Fibroblast of the conjunctiva (primary cell): ENCODE measurements around the gene RIPOR2.
"Not testable (repeated sequence)": the region's sequence is repeated elsewhere in the genome, so short reads cannot be mapped to it uniquely, and the experiment has no call there.

Experiments
- DNase-seq: peaks from one replicate; pipeline ENCODE4 v3.0.0-alpha.2; 2010; ENCODE audit warnings: low read depth

RIPOR2 gene

DNA sequence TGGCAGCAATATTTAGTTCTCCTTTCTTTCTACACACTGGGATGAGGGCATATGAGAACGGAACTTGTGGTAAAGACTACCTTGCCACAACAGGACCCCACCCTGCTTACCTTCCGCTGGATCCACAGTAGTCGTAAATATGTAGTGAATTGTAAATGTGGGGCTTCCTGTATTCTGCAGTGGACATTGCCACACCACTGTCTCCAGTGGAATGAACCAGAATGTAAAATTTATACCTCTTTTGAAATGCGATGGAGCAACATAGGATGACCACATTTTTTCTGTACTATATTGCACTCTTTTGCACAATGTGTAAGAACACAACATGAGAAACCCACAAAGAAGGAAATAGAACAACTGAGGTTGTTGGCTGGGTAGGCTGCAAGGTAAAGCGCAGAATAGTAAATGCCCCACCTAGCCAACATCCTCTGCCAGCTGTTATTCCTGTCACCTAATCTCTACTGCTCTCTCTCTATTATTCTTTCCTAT, 16.1 kb upstream of the RIPOR2 start:
- no peak for DNase-seq

DNA sequence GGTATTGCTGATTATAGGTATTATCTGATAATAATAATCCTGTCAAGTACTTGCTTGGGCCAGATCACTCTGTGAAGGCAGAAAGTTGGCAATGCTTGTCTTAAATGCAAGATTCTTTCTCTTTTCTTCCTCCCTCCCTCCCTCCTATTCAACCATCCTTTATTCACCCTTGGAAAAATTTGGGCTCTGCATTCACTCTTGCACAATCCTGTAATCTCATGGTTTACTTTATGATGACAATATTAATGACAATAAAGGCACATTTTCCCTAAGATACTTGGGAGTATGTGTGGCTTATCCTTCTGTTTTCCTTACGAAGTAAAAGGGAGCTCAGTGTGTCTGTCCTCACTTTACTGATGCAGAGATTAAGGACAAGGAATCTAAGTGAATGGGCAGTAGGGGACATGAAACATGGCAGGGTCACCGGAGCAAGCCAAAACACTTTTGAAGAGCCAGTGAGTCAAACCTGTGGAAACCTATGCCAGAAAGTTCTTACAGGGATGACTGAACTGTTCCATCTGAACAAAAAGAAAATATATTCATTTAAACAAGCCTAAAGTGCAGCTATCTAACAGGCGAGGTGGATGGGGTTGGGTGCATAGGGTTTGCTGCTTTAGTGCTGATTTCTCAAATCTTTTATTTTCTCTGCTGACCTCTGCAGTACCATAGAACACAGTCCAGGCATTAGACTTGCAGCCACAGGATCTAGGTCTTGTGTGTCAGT, 14.6 kb upstream of the RIPOR2 start:
- DNase-seq, result no peak

DNA sequence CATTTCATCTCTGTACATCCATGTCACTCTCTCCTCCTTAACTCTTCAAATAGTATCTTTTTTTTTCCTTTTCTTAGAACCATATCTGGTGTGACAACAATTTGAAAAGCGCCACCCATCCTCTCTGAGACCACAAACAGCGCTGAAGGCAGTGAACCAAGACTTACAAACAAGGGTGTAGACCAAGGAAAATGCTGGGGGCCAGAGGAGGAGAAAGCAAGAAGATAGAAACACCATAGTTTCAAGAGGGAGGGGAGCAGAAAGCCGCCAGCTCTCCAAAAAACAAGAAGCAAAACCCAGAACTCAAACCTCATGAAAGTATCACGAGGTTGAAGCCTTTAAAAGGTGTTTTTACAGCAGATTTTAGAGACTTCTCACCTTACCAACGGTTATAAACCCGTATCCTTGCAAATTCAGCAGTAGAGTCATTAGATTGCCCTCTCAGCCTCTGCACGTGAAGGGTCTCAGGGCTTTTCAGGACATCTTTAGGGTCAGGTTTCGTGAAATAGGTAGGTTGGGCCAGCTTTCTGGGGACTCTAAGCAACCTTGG, 13.3 kb upstream of the RIPOR2 start:
- no peak for DNase-seq

DNA sequence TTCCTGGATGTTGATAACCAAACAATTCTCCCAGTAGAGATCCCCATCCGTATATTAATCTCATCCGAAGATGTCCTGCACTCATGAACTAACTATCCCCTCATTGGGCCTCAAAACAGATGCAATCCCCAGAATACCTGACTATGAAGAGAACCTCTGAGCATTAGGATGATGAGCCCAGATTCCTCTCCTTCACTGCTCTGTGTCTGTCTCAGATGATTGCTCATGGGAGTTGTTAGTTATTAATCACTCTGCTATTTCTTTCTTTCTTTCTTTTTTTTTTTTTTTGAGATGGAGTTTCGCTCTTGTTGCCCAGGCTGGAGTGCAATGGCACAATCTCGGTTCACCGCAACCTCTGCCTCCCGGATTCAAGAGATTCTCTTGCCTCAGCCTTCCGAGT, 12.5 kb upstream of the RIPOR2 start:
- not testable (repeated sequence) for DNase-seq

DNA sequence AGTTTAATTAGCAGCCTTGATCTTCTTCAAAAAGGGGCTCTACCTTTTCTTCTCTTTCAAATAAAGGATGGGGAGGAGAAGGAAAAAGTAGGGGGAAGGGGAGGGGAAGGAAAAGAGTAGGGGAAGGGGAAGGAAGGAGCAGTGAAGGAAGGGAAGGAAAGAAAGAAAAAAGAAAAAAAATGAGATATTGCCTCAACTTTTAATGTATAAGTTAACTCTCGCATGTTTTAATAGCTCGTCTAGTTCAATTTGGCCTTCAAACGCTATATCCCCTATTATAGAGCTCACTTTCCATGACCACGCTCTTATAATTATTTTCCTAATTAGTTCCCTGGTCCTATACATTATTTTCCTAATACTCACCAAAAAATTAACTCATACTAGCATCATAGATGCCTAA, 11.9 kb upstream of the RIPOR2 start:
- no peak for DNase-seq

DNA sequence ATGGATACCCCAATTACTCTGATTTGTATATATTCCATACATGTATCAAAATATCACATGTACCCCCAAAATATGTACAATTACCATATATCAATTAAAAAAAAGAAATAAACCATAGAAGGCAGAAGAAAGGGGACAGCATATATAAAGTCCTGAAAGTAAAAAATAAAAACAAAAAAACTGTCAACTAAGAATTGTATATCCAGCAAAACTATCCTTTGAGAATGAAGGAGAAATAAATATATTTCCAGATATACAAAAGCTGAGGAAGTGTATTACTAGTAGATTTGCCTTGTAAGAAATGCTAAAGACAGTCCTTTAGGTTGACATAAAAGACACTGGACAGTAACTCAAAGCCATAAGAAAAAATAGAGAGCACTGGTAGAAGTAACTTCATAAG, 9.3 kb upstream of the RIPOR2 start:
- DNase-seq, result no peak

DNA sequence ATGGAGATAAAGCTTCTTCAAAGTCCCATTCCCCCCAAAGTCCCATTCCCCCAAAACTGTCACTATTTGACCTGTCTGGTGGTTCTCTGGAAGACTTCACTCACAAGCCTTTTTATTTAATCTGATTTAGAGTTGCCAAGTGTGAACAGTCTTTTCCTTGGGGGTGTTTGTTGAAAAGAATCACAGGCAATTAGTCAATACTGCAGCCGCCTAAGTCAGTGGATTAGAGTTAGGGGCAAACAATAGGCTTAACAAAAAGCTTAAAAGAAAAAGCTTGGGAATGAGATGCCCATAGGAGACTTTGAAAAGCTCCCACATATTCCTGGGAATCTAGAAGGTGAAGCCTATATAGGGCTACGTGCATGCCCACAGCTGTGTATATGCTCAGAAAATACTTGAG, 8.0 kb upstream of the RIPOR2 start:
- DNase-seq, result no peak

DNA sequence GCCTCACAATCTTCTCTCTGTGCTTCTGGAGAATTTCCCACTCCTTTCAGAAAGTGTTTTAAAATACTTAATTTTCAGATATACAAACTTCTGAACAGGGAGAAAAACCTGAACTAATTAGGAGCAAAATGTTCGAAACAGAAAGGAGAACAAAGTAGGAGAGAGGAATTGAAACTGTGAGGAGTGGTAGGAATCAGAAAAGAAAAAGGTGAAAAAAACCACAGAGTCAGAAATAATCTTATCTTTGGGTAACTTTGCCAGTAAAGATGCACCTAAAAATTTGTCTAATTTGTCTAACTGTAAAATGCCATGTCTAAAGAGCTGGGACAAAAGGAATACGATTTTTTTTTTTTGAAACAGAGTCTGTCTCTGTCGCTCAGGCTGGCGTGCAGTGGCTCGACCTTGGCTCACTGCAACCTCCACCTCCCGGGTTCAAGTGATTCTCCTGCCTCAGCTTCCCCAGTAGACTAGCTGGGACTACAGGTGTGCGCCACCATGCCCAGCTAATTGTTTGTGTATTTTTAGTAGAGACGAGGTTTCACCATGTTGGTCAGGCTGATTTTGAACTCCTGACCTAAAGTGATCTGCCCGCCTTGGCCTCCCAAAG, 4.7 kb upstream of the RIPOR2 start:
- no peak for DNase-seq

DNA sequence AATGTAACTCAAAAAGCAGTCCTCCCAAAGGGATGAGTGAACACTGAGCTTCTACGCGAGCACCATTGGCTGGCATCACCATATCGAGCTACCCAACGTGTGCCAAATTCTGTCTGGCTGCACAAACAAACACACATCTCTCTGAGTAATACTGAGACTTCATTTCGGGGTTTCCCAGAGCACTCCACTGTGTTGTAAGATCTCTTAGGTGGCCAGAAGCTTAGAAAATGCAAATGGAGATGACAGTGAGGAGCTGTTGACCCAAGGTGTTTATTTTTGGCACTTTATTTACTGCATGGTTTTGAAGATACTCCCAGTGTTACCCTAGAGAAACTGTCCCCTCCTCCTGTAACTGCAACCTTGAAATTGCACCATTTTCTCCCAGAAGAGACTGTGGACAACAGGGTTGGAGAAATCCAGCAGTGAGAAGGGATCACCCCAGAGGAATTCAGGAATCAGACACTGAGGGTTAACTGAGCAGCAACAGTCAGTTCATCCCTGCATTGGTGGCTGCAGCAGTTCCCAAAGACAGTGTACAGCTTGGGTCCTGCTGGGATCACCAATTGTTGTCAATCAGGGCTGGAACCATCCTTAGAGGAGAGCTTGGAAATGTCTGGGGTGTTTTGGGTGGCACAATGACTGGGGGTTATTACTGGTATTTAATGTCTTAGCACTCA, 1.0 kb upstream of the RIPOR2 start:
- DNase-seq, result no peak

DNA sequence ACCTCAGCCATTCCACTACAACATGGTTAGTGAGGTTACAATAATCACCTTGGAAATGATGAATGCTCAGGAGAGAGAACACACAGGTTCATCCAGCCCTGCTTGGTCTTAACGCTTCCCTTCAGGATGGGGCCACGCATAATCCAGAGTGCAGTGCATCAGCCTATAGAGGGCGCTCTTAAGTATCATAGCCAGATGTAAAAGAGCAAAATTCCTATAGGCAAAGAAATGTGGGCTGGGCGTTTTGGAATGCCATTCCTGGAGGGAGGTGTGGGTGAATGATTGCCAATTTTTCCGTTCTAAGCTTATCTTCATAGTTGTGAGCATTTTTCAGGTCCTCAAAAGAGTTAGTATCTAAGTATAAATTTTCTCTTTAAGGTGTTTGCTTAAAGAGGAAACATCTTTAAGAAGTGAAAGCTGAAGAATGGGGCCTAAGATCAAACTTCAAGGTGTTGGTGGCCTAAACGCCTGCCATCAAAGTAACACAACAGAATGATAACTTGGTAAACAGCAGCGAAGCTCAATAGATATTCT, 1.8 kb downstream of the RIPOR2 start:
- DNase-seq, result no peak

DNA sequence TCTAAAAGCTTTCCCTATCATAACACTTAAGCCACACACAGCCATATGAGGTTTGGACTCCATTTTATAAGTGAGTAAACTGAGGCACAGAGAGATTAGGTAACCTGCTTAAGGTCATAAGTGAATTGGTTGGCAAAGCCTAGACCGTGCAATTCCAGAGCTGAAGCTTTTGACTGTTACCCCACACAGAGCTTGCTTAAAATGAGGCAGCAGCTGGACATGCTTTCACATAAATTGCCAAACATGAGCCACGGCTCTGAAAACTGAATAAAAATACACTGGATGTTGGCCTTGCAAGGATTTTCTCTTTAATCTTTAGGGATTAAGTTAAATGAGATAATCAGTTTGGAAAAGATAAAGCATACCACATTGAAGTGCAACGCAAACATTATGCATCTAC, 2.5 kb downstream of the RIPOR2 start:
- no peak for DNase-seq

DNA sequence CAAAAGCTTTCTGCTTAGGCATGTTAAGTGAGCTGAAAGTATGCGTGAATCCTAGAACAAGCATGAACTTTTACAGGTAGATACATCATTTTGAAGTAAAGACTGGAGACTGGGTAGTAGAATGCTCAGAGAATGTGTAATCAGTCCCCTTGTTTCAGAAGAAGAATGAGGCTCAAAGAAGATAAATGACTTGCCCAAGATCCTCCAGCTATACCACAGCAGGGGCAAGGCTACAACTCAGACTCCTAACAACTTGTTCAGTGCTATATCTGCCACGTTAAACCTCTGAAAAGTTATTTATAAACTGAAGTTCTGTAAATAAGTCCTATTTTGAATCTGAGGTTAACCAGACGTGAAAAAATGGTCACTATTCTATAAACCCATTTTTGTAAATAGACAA, 2.9 kb downstream of the RIPOR2 start:
- DNase-seq, result no peak

DNA sequence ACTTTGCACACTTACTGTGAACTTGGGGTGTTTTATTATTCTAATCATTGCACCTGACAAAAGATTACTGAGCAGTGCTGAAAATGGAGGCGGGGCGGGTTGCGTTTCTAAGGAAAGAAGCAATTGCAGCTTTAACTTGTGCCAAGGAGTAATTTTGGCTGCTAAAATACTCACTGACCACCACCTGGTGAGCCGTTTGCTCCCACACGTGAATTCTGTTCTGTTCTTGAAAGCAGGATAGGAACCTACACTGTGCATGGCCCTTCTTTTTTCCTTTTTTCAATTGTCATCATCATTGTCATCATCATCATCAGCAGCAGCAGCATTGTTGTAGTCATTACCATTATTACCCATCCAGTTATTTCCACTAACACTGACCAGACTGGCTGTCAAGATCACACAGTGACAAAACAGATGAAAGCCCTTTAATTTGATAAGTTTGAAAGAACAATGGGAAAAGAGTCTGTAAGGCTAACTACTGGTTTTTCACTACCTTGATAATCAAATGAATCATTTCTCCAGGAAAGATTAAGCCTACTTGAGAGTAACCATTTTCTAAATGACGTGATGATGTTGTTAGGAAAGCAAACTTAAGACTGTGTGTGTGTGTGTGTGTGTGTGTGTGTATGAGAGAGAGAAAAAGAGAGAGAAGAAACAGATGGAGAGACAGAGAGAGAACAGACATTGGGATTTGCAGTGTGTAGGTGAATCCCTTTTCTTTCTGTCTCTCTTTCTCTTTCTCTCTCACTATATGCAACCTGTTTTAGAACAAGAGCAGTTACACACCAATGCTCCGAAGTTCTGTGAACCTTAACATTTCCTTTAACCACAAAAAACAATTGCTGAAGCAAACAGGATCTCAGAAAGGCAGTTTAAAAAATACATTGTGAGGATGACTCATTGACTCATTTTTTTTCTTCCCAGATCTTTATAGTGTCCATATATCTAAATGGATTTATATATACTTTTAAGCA, 3.8 kb downstream of the RIPOR2 start:
- no peak for DNase-seq

DNA sequence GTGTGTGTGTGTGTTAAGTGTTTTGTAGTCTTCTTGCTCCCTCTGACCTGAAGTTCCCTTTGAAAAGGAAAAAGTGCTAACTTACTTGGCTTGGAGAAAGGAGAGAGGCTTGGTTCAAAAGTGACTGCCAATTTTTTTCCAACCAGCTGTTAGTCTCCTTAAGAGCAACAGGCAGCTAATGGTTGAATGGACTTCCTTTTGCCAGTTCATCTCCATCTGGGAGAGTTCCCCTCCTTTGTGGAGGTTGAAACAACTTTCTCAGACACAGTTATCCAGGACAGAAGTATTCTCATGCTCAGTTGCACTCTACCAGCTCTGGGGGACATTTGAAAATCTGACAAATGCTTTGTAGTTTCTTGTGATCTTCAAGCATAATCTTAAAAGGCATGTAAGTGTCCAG, 4.5 kb downstream of the RIPOR2 start:
- DNase-seq, result no peak

DNA sequence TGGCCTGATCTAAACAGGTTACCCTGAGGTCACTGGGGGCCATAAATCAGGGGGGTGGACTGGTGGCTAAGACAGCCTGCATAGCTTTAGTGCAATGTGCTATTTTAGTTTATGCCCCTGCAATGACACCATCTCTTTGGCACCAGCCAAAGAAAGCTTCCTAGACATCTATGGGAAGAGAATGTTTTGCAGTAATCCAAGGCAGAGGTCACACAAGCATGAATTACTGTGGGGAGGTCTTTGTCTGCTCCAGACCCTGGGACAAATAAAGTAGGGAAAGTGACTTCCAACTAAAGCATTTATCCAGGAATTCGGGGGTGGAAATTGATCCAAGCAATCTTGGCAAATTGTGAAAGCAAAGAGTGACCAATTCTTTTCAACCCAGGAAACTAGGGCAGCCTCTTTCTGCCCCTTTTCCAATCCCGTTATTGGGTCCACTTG, 5.3 kb downstream of the RIPOR2 start:
- DNase-seq, result no peak

DNA sequence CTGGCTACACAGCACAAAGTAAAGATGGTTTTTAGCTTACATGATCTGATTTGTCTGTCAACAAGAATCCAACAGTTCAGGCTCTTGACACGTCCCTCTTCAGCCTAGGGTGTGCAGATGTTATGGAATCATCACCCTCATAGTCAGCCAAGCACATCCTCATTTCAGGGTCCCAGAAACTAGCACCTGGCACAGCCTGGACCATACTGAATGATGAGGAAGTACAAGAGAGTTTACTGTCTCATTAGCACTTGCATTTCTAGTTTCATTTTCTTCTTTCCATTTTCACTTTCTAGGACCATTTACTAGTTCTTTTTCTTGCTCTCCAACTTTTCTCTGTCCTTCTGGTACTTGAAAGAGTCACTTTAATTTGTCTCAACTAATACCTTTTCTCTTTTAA, 6.5 kb downstream of the RIPOR2 start:
- DNase-seq, result no peak

DNA sequence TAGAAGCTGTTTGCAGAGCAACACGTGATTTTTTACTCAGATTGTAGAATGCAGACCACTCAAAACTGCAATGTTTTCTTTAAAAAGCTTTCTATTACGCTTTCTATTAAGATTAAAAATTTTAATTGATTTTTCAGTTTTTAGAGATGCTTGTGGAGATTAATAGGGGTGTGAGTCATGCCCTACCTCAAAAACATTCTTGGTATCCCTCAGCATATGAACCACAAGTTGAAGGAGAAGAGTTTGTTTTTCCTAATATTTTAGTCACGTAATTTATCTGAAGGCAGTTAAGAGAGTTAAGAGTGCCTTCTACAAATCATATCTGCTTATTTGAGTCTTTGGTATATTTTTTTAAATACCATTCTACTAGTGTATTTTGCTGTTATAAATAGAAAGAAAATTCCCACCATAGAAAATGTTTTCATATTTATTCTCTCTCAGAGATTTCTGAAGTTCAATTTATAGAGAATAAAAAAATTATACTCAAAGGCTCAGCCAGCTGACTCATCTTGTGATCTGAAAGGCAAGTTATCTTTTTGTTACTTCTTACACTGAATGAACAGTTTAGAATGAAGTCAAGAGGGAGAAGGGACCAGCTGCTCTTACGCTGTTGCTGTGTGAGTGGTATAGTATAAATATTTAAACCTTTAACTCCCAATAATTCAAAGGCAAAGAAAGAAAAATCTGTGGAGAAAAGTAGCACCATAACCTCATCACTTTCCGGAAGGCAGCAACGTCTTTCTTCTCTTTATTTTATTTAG, 7.6 kb downstream of the RIPOR2 start:
- no peak for DNase-seq

DNA sequence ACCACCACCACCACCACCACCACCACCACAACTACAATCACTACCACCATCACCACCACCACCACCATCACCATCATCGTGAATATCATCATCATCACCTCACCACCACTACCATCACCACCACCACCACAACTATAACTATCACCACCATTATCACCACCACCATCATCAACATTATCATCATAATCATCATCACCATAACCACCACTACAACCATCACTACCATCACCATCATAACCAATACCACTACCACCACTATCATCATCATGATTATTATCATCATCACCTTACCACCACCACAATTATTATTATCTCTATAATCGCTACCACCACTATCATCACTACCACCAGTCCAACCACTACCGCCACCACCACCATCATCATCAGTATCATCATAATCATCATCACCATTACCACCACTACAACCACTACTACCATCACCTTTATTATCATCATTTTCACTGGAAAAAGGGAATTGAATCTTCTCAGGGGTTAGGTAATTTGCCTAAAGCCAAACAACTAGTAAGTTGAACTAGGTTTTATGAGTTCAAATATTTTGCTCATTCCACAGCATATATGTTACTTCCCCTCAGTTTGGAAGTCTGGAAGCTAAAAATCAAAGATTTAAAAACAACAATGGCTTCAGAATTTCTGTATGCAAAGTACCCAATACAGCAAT, 8.3 kb downstream of the RIPOR2 start:
- DNase-seq, result no peak

DNA sequence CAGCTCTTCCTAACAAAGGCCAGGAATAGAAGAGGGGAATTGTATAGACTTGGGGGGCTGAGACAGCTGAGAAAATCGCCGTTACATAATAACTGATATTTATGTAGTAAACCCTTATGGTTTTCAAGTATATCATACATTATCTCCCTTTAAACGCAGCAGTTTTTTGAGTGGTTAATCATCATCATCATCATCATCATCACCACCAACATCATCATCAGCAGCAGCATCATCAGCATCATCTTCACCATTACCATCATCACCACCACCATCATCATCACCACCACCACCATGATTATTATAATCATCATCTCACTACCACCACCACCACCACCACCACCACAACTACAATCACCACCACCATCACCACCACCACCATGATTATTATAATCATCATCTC, 9.1 kb downstream of the RIPOR2 start:
- DNase-seq, result not testable (repeated sequence)

DNA sequence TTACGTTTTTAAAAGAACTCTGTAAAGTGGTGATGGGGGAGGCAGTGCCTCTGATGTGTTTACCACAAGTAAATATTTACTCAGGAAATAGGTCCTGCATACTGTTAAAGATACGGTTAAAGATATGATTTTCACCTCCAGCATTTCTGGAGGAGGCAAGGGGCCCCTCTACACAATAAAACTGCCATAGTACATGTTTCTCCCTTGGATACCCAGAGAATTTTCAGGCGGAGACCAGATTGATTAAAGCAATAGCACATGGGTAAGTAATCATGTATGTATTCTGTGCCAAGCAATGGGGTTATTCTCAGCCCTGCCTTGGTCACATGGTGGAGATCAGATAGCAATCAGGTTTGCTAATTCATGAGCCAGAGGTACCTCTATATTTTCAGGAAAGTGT, 9.6 kb downstream of the RIPOR2 start:
- no peak for DNase-seq
